ENCODE results near the gene MOCS3. TPM values are rescaled to one million over a fixed set of nuclear protein-coding genes. Genes with fewer than 3 reads are reported as not detected.

The MOCS3 gene
- polyA plus RNA-seq, 1 donor from 2014 or later = 5.5 TPM

- H3K27ac ChIP-seq (ENCODE audit: low read length) = no peak overlapping the region
- no peaks in the 10 kb centered on the region for H3K9me2 ChIP-seq (ENCODE audit: insufficient read depth, low read length)
- H3K4me2 ChIP-seq (ENCODE audit: low read length) = no peak overlapping the region
- no peak overlapping the region for H3K9ac ChIP-seq (ENCODE audit: low read length)
- no peaks in the 10 kb centered on the region for H3K27me3 ChIP-seq (ENCODE audit: insufficient read depth, low read depth, low read length)
- no peaks in the 10 kb centered on the region for H3K9me3 ChIP-seq (ENCODE audit: low read length)
- TF ChIP-seq REST (IDR thresholded peaks at IDR 0.05; ENCODE audit: borderline replicate concordance) (no peak), EP300 (conservative IDR thresholded peaks at IDR 0.05; ENCODE audit: poor library complexity, severe bottlenecking) (no peak), EZH2 (IDR thresholded peaks at IDR 0.05; ENCODE audit: borderline replicate concordance, insufficient read depth, low read length, poor library complexity, severe bottlenecking) (no peak), CTCF (IDR thresholded peaks at IDR 0.05; ENCODE audit: poor library complexity, severe bottlenecking) (no peak), POLR2AphosphoS5 (IDR thresholded peaks at IDR 0.05) (no peak), TAF1 (IDR thresholded peaks at IDR 0.05; ENCODE audit: low read depth) (no peak), MXI1 (conservative IDR thresholded peaks at IDR 0.05; ENCODE audit: poor library complexity, severe bottlenecking) (no peak), RAD21 (conservative IDR thresholded peaks at IDR 0.05) (no peak)
- no peak overlapping the region for H3K4me3 ChIP-seq (ENCODE audit: low read length)
- no peaks in the 10 kb centered on the region for H3F3A ChIP-seq (ENCODE audit: insufficient read depth, low read length, poor library complexity, severe bottlenecking)
- H4K20me1 ChIP-seq (ENCODE audit: insufficient read depth) = no peaks in the 10 kb centered on the region
- no peak overlapping the region for H2AFZ ChIP-seq (ENCODE audit: low read depth, low read length)
- H3K36me3 ChIP-seq (ENCODE audit: insufficient read depth, low read length) = peaks cover 3% of the 10 kb centered on the region
- no peaks in the 10 kb centered on the region for H3K79me2 ChIP-seq (replicated peaks; ENCODE audit: insufficient read depth, low read length)
These were observed 15.5 kb upstream of the MOCS3 start for GRCh38 chr20:50943069-50943468.

- Histone ChIP-seq H3K79me2 (replicated peaks; ENCODE audit: insufficient read depth, low read length) (peaks cover 7% of the 10 kb centered on the region), H4K20me1 (ENCODE audit: insufficient read depth) (no peaks in the 10 kb centered on the region), H2AFZ (ENCODE audit: low read depth, low read length) (no peak overlapping the region), H3K9me2 (ENCODE audit: insufficient read depth, low read length) (no peaks in the 10 kb centered on the region), H3F3A (ENCODE audit: insufficient read depth, low read length, poor library complexity, severe bottlenecking) (no peaks in the 10 kb centered on the region), H3K4me2 (ENCODE audit: low read length) (no peak overlapping the region), H3K36me3 (ENCODE audit: insufficient read depth, low read length) (peaks cover 8% of the 10 kb centered on the region), H3K9me3 (ENCODE audit: low read length) (no peaks in the 10 kb centered on the region), H3K27me3 (ENCODE audit: insufficient read depth, low read depth, low read length) (no peaks in the 10 kb centered on the region), H3K27ac (ENCODE audit: low read length) (no peak overlapping the region), H3K9ac (ENCODE audit: low read length) (no peak overlapping the region), H3K4me3 (ENCODE audit: low read length) (no peak overlapping the region)
- TF ChIP-seq EP300 (conservative IDR thresholded peaks at IDR 0.05; ENCODE audit: poor library complexity, severe bottlenecking) = no peak
- no peak for TF ChIP-seq RAD21 (conservative IDR thresholded peaks at IDR 0.05)
These were observed 10.4 kb upstream of the MOCS3 start for GRCh38 chr20:50948132-50948785.

- no peak overlapping the region for H3K4me3 ChIP-seq (ENCODE audit: low read length)
- H3K36me3 ChIP-seq (ENCODE audit: insufficient read depth, low read length) = peaks cover 4% of the 10 kb centered on the region
These were observed 5.4 kb upstream of the MOCS3 start for GRCh38 chr20:50953196-50953595.

More at GRCh38 chr20:50953196-50953595, 5.4 kb upstream of the MOCS3 start:
- Histone ChIP-seq H3F3A (ENCODE audit: insufficient read depth, low read length, poor library complexity, severe bottlenecking) (no peaks in the 10 kb centered on the region), H3K27ac (ENCODE audit: low read length) (no peak overlapping the region), H2AFZ (ENCODE audit: low read depth, low read length) (no peak overlapping the region), H3K9me2 (ENCODE audit: insufficient read depth, low read length) (no peaks in the 10 kb centered on the region), H3K9me3 (ENCODE audit: low read length) (no peaks in the 10 kb centered on the region), H3K27me3 (ENCODE audit: insufficient read depth, low read depth, low read length) (no peaks in the 10 kb centered on the region), H4K20me1 (ENCODE audit: insufficient read depth) (no peaks in the 10 kb centered on the region), H3K9ac (ENCODE audit: low read length) (no peak overlapping the region), H3K4me2 (ENCODE audit: low read length) (no peak overlapping the region), H3K79me2 (replicated peaks; ENCODE audit: insufficient read depth, low read length) (peaks cover 55% of the 10 kb centered on the region)
- TF ChIP-seq EZH2 (IDR thresholded peaks at IDR 0.05; ENCODE audit: borderline replicate concordance, insufficient read depth, low read length, poor library complexity, severe bottlenecking) = no peak
- TF ChIP-seq SMC3 (conservative IDR thresholded peaks at IDR 0.05; ENCODE audit: poor library complexity) = no peak
- no peak for TF ChIP-seq TAF1 (IDR thresholded peaks at IDR 0.05; ENCODE audit: low read depth)
- no peak for TF ChIP-seq CTCF (IDR thresholded peaks at IDR 0.05; ENCODE audit: poor library complexity, severe bottlenecking)
- TF ChIP-seq REST (IDR thresholded peaks at IDR 0.05; ENCODE audit: borderline replicate concordance) = no peak
- no peak for TF ChIP-seq POLR2AphosphoS5 (IDR thresholded peaks at IDR 0.05)
- TF ChIP-seq RAD21 (conservative IDR thresholded peaks at IDR 0.05) = no peak
- no peak for TF ChIP-seq MXI1 (conservative IDR thresholded peaks at IDR 0.05; ENCODE audit: poor library complexity, severe bottlenecking)
- no peak for TF ChIP-seq EP300 (conservative IDR thresholded peaks at IDR 0.05; ENCODE audit: poor library complexity, severe bottlenecking)
